ENCODE measurements around the gene LIPG.

The LIPG gene

GRCh38 chr18:49618742-49619681, 57.2 kb downstream of the LIPG start:
- no peak overlapping the region for H3K4me3 ChIP-seq (ENCODE audit: low read depth, low read length)
- CTCF ChIA-PET = interaction anchor here (0.6 to 2.0 kb wide), 5 partner anchors 10 to 100 kb away, joined by 3 to 6 read pairs (median 3); no protein-coding TSS in a partner anchor
- H3K9me3 ChIP-seq (ENCODE audit: control insufficient read depth, insufficient read depth, low read depth, low read length) = no peaks in the 10 kb centered on the region
- TF ChIP-seq ZNF133 (tag by site-specific recombination; IDR thresholded peaks at IDR 0.05) (no peak), GLIS1 (tag by site-specific recombination; IDR thresholded peaks at IDR 0.05) (peak; percentile 87), ZNF335 (tag by site-specific recombination; conservative IDR thresholded peaks at IDR 0.05) (peak; percentile 24; the same call in 1 of the 2 replicates), ZNF19 (tag by site-specific recombination; IDR thresholded peaks at IDR 0.05; ENCODE audit: low read depth) (no peak)
- peaks cover 12% of the 10 kb centered on the region for H3K4me1 ChIP-seq (ENCODE audit: control insufficient read depth, insufficient read depth, low read length)
- H3K36me3 ChIP-seq (ENCODE audit: control insufficient read depth in 2 of 2, insufficient read depth in 1 of 2, low read length in 2 of 2) = no peaks in the 10 kb centered on the region
- H3K27ac ChIP-seq (ENCODE audit: extremely low read depth, low read depth, low read length) = no peak overlapping the region
- POLR2A ChIA-PET = no interaction called here

GRCh38 chr18:49619801-49620200, 57.9 kb downstream of the LIPG start:
- H3K27ac ChIP-seq (ENCODE audit: extremely low read depth, low read depth, low read length) = no peak overlapping the region
- POLR2A ChIA-PET = no interaction called here
- no peak for TF ChIP-seq ZNF664 (tag by site-specific recombination; IDR thresholded peaks at IDR 0.05)
- TF ChIP-seq SETDB1 (IDR thresholded peaks at IDR 0.05; ENCODE audit: insufficient read length, low read length) = no peak
- no peak for TF ChIP-seq YY1 (tag by site-specific recombination; IDR thresholded peaks at IDR 0.05)
- TF ChIP-seq PRDM10 (tag by site-specific recombination; IDR thresholded peaks at IDR 0.05) = peak; percentile 79
- no peaks in the 10 kb centered on the region for H3K9me3 ChIP-seq (ENCODE audit: control insufficient read depth, insufficient read depth, low read depth, low read length)
- no peaks in the 10 kb centered on the region for H3K36me3 ChIP-seq (ENCODE audit: control insufficient read depth in 2 of 2, insufficient read depth in 1 of 2, low read length in 2 of 2)
- H3K4me3 ChIP-seq (ENCODE audit: low read depth, low read length) = no peak overlapping the region
- peaks cover 11% of the 10 kb centered on the region; the same call in 1 of the 2 replicates for H3K4me1 ChIP-seq (ENCODE audit: control insufficient read depth, insufficient read depth, low read length)
- CTCF ChIA-PET = interaction anchor here (1.1 to 2.0 kb wide), 2 partner anchors 10 to 61 kb away, joined by 4 to 6 read pairs; no protein-coding TSS in a partner anchor

GRCh38 chr18:49621301-49621700, 59.4 kb downstream of the LIPG start:
- no peak overlapping the region for H3K27ac ChIP-seq (ENCODE audit: extremely low read depth, low read depth, low read length)
- no peaks in the 10 kb centered on the region for H3K36me3 ChIP-seq (ENCODE audit: control insufficient read depth in 2 of 2, insufficient read depth in 1 of 2, low read length in 2 of 2)
- H3K4me1 ChIP-seq (ENCODE audit: control insufficient read depth, insufficient read depth, low read length) = peaks cover 11% of the 10 kb centered on the region; the same call in 1 of the 2 replicates
- TF ChIP-seq ZEB2 (tag by site-specific recombination; IDR thresholded peaks at IDR 0.05) = no peak
- no peak for TF ChIP-seq ZBTB17 (tag by site-specific recombination; IDR thresholded peaks at IDR 0.05)
- TF ChIP-seq ZNF626 (tag by site-specific recombination; IDR thresholded peaks at IDR 0.05) = no peak
- TF ChIP-seq ZNF274 (IDR thresholded peaks at IDR 0.05; ENCODE audit: low read length) = no peak
- no peak for TF ChIP-seq ZNF274 (tag by site-specific recombination; IDR thresholded peaks at IDR 0.05; ENCODE audit: borderline replicate concordance)
- TF ChIP-seq BCL11B (tag by site-specific recombination; IDR thresholded peaks at IDR 0.05; ENCODE audit: low read depth) = no peak
- no peak for TF ChIP-seq ZNF692 (tag by site-specific recombination; IDR thresholded peaks at IDR 0.05)
- TF ChIP-seq ZNF473 (tag by site-specific recombination; IDR thresholded peaks at IDR 0.05) = no peak
- TF ChIP-seq ZNF280D (tag by site-specific recombination; IDR thresholded peaks at IDR 0.05) = no peak
- no peak for TF ChIP-seq ZSCAN4 (tag by site-specific recombination; IDR thresholded peaks at IDR 0.05)
- TF ChIP-seq ZNF394 (tag by site-specific recombination; IDR thresholded peaks at IDR 0.05; ENCODE audit: borderline replicate concordance) = no peak
- no peak for TF ChIP-seq ZNF530 (tag by site-specific recombination; IDR thresholded peaks at IDR 0.05; ENCODE audit: low read depth)
- H3K9me3 ChIP-seq (ENCODE audit: control insufficient read depth, insufficient read depth, low read depth, low read length) = no peaks in the 10 kb centered on the region
- H3K4me3 ChIP-seq (ENCODE audit: low read depth, low read length) = no peak overlapping the region
- CTCF ChIA-PET = interaction anchor here (0.7 kb wide), 1 partner anchor 15 kb away, joined by 3 read pairs; no protein-coding TSS in a partner anchor
- POLR2A ChIA-PET = no interaction called here
